H1 (cell line): ENCODE data around the gene CGNL1. TPM values are rescaled to one million over a fixed set of nuclear protein-coding genes. Genes with fewer than 3 reads are reported as not detected.

Experiments
- CTCF ChIA-PET: fragments of 300-600 bp; sonication (Branson Sonifier 250); formaldehyde crosslinking; loops from one replicate; lab custom pipeline; 2021; ENCODE audit not compliant: partially characterized antibody; lab: Charles Lee
- POLR2A ChIA-PET: fragments of 300-600 bp; sonication (Branson Sonifier 250); formaldehyde crosslinking; loops from one replicate; lab custom pipeline; 2021; ENCODE audit warnings: inconsistent platforms; ENCODE audit not compliant: partially characterized antibody; lab: Charles Lee
- DNase-seq, 2 experiments: peaks; one replicate each; pipeline versions ENCODE4 v3.0.0 to v3.0.0-alpha.2; 2010 to 2022; ENCODE audit warnings: low spot score in 2 of 2, low read depth in 1 of 2, mixed read lengths in 1 of 2
- FAIRE-seq: peaks from 2 replicates; lab custom pipeline; 2011; peaks lifted over from hg19 to GRCh38; lab: Jason Lieb, UNC
- H2AFZ ChIP-seq: 2 replicates; pipeline ENCODE4 v1.8.1; 2012; ENCODE audit warnings: low read length, inconsistent platforms
- H2AK5ac ChIP-seq: 2 replicates; pipeline ENCODE4 v1.6.1; 2013; ENCODE audit warnings: low read depth, low read length
- H2BK120ac ChIP-seq: replicated peaks from 2 replicates; pipeline ENCODE3; 2013; ENCODE audit warnings: low read depth, low read length, inconsistent platforms
- H2BK12ac ChIP-seq: 2 replicates; pipeline ENCODE4 v1.6.1; 2013; ENCODE audit warnings: low read depth, low read length
- H2BK15ac ChIP-seq: 2 replicates; pipeline ENCODE4 v1.6.1; 2013; ENCODE audit warnings: low read length
- H2BK20ac ChIP-seq: 2 replicates; pipeline ENCODE4 v1.6.1; 2013; ENCODE audit warnings: low read length
- H2BK5ac ChIP-seq: 2 replicates; pipeline ENCODE4 v1.6.1; 2013; ENCODE audit warnings: low read depth, low read length
- H3K14ac ChIP-seq: 2 replicates; pipeline ENCODE4 v1.6.1; 2013; ENCODE audit warnings: inconsistent platforms; ENCODE audit not compliant: insufficient read length
- H3K18ac ChIP-seq: 2 replicates; pipeline ENCODE4 v1.6.1; 2013; ENCODE audit warnings: low read length; ENCODE audit errors: extremely low read depth
- H3K23ac ChIP-seq: 2 replicates; pipeline ENCODE4 v1.6.1; 2013; ENCODE audit warnings: inconsistent platforms; ENCODE audit not compliant: insufficient read length
- H3K23me2 ChIP-seq: 2 replicates; pipeline ENCODE4 v1.6.1; 2013; ENCODE audit warnings: low read depth, low read length
- H3K27ac ChIP-seq: 2 replicates; pipeline ENCODE4 v1.6.1; 2011; ENCODE audit warnings: low read depth, low read length, inconsistent platforms
- H3K27me3 ChIP-seq, 4 experiments: replicated peaks in 1 of 4; 1 replicate in 1 of 4; 2 replicates in 3 of 4; pipeline versions ENCODE4 v1.6.1 to v1.8.1; 2011 to 2013; ENCODE audit warnings: low read length in 3 of 4, mild to moderate bottlenecking in 3 of 4, inconsistent platforms in 2 of 4, mixed read lengths in 2 of 4, moderate library complexity in 1 of 4; ENCODE audit not compliant: control insufficient read depth in 3 of 4, insufficient read depth in 3 of 4; ENCODE audit errors: extremely low read depth in 1 of 4
- H3K36me3 ChIP-seq, 4 experiments: 2 replicates each; pipeline versions ENCODE4 v1.6.1 to v1.8.1; 2011 to 2013; ENCODE audit warnings: mild to moderate bottlenecking in 4 of 4, low read length in 3 of 4, moderate library complexity in 2 of 4, control low read depth in 1 of 4, inconsistent platforms in 1 of 4; ENCODE audit not compliant: insufficient read depth in 4 of 4, control insufficient read depth in 2 of 4
- H3K4ac ChIP-seq: replicated peaks from 2 replicates; pipeline ENCODE3; 2013; ENCODE audit warnings: low read length, low read depth, mixed read lengths, inconsistent platforms; ENCODE audit not compliant: insufficient read length
- H3K4me1 ChIP-seq, 4 experiments: replicated peaks in 1 of 4; 1 replicate in 1 of 4; 2 replicates in 3 of 4; pipeline versions ENCODE4 v1.6.1 to v1.8.1; 2011 to 2013; ENCODE audit warnings: low read length in 3 of 4, inconsistent platforms in 2 of 4, mixed read lengths in 1 of 4; ENCODE audit not compliant: insufficient read depth in 4 of 4, control insufficient read depth in 3 of 4
- H3K4me2 ChIP-seq, 2 experiments: 2 replicates each; pipeline versions ENCODE4 v1.6.1 to v1.8.1; 2011 to 2013; ENCODE audit warnings: low read depth in 2 of 2, low read length in 2 of 2, control low read depth in 1 of 2, inconsistent platforms in 1 of 2, mild to moderate bottlenecking in 1 of 2; ENCODE audit not compliant: insufficient read depth in 1 of 2
- H3K4me3 ChIP-seq, 4 experiments: fragments of 200-600, 300-600 bp in 1 of 4; sonication (generic), shearing (Covaris generic), sonication (Bioruptor Twin) in 1 of 4; 2 replicates each; pipeline versions ENCODE4 v1.5.1 to v1.8.1; 2011 to 2016; ENCODE audit warnings: low read length in 4 of 4, low read depth in 3 of 4, control low read depth in 2 of 4, inconsistent platforms in 2 of 4, mild to moderate bottlenecking in 2 of 4, mixed read lengths in 1 of 4, moderate library complexity in 1 of 4; ENCODE audit not compliant: insufficient read depth in 2 of 4; ENCODE audit errors: extremely low read depth in 1 of 4
- H3K56ac ChIP-seq: replicated peaks from 2 replicates; pipeline ENCODE3; 2013; ENCODE audit warnings: low read depth, mild to moderate bottlenecking, mixed read lengths, low read length, inconsistent platforms; ENCODE audit not compliant: insufficient read length
- H3K79me1 ChIP-seq: 2 replicates; pipeline ENCODE4 v1.6.1; 2013; ENCODE audit warnings: low read depth, low read length, control low read depth
- H3K79me2 ChIP-seq, 2 experiments: 2 replicates each; pipeline versions ENCODE4 v1.6.1 to v1.8.1; 2012 to 2013; ENCODE audit warnings: low read length in 2 of 2, mild to moderate bottlenecking in 2 of 2, inconsistent platforms in 1 of 2; ENCODE audit not compliant: insufficient read depth in 2 of 2, control insufficient read depth in 1 of 2
- H3K9ac ChIP-seq, 4 experiments: replicated peaks in 1 of 4; 1 replicate in 1 of 4; 2 replicates in 3 of 4; pipeline versions ENCODE4 v1.6.1 to v1.8.1; 2011 to 2013; ENCODE audit warnings: low read depth in 3 of 4, low read length in 3 of 4, control low read depth in 2 of 4, mild to moderate bottlenecking in 2 of 4, moderate library complexity in 2 of 4, inconsistent platforms in 1 of 4; ENCODE audit errors: extremely low read depth in 1 of 4
- H3K9me3 ChIP-seq, 2 experiments: 2 replicates each; pipeline versions ENCODE4 v1.6.1 to v1.8.1; 2012 to 2013; ENCODE audit warnings: mild to moderate bottlenecking in 2 of 2, moderate library complexity in 2 of 2, control low read depth in 1 of 2, inconsistent platforms in 1 of 2, low read depth in 1 of 2, low read length in 1 of 2, mixed read lengths in 1 of 2; ENCODE audit not compliant: insufficient read depth in 2 of 2
- H4K20me1 ChIP-seq, 2 experiments: replicated peaks in 1 of 2; 2 replicates each; pipeline versions ENCODE3 to v1.8.1; 2011 to 2013; ENCODE audit warnings: inconsistent platforms in 2 of 2, low read length in 2 of 2, mild to moderate bottlenecking in 1 of 2; ENCODE audit not compliant: insufficient read depth in 2 of 2, control insufficient read depth in 1 of 2
- H4K5ac ChIP-seq: 2 replicates; pipeline ENCODE4 v1.6.1; 2013; ENCODE audit warnings: low read length, low read depth, mixed read lengths, inconsistent platforms; ENCODE audit not compliant: insufficient read length
- H4K8ac ChIP-seq: 2 replicates; pipeline ENCODE4 v1.8.0; 2013; ENCODE audit warnings: mild to moderate bottlenecking, moderate library complexity, low read length, inconsistent platforms; ENCODE audit not compliant: insufficient read depth; ENCODE audit errors: extremely low read depth
- H4K91ac ChIP-seq: replicated peaks from 2 replicates; pipeline ENCODE3; 2013; ENCODE audit warnings: low read length, mixed read lengths, inconsistent platforms; ENCODE audit not compliant: insufficient read length
- CHD2 ChIP-seq: IDR thresholded peaks from 2 replicates; pipeline ENCODE4 v1.6.1; 2012; ENCODE audit warnings: low read length, improper control_type of control experiment
- WGBS, 2 experiments: shearing (Covaris generic) in 1 of 2; methylation state at CpG; one replicate each; pipeline versions ENCODE4 v1.1.6 to v1.1.7; 2013 to 2015; ENCODE audit warnings: low lambda C conversion rate in 2 of 2, mixed read lengths in 2 of 2, inconsistent platforms in 1 of 2, low coverage in 1 of 2, missing lambda C conversion rate in 1 of 2; ENCODE audit not compliant: insufficient replicate concordance in 2 of 2, insufficient coverage in 1 of 2, insufficient read length in 1 of 2; ENCODE audit errors: extremely low coverage in 1 of 2, missing lambda C conversion rate in 1 of 2; 5-methylcytosine and 5-hydroxymethylcytosine counted together
- polyA plus RNA-seq, 7 experiments: library from polyadenylated mRNA; depleted of rRNA in 3 of 7; stranded (reverse) in 5 of 7; unstranded in 2 of 7; fragments of >200 nt in 5 of 7; fragments of 200-250 nt in 2 of 7; gene quantifications; 1 replicate in 5 of 7; 2 replicates in 1 of 7; 4 replicates in 1 of 7; pipeline versions ENCODE4 v1.2.1 to v1.2.3, GENCODE V29; 2011 to 2013; ENCODE audit warnings: missing spikeins in 2 of 7, mixed read lengths in 2 of 7
- total RNA-seq: library from RNA; stranded (reverse); fragmentation: NEBNext Ultra II Directional; extraction: Animal tissue kit (Norgen Biotek cat#: 25700); gene quantifications from 2 replicates; pipeline ENCODE4 v1.2.1, GENCODE V29; 2021

Gene CGNL1
- total and polyA plus RNA-seq, 2 of the 8 experiments (the other 6 are each of a cell fraction or from before 2014, with no cell fraction given) = 21.8 to 75.6 TPM

DNA sequence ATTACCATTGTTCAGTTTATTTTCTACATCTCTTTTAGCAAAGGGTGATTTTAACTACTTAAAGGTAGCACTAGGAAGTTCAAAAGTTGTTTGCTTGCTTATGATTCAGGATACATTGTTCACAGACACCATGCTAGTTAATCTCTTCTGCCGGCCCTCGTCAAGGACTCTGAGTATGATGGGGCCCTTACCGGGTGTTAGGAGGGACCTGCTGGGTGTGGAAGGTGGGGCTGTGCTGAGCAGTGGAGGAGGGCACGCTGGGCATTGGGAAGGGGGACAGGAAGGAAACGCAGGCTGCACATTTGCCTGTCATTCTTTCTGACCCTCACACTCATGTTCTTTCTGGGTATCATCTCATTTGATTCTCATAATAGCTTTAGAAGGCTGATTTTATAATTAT is 150.3 kb downstream of the CGNL1 start:
- Histone ChIP-seq H3K27me3 (no peaks in the 10 kb centered on the region), H4K20me1 (no peaks in the 10 kb centered on the region), H3K14ac (no peak overlapping the region), H2BK20ac (no peak overlapping the region), H2BK120ac (no peak overlapping the region), H2BK12ac (no peak overlapping the region), H2BK5ac (no peak overlapping the region), H3K36me3 (peaks cover 12 to 44% (median 33%) of the 10 kb centered on the region in 4 experiments), H2AK5ac (no peak overlapping the region), H2AFZ (no peak overlapping the region), H3K23me2 (no peaks in the 10 kb centered on the region), H3K56ac (no peak overlapping the region), H3K4me1 (peaks cover 0 to 5% (median 0%) of the 10 kb centered on the region in 4 experiments; a peak in 1 of 7 replicates), H3K9me3 (no peaks in the 10 kb centered on the region), H3K79me1 (no peaks in the 10 kb centered on the region; the same call in 1 of the 2 replicates), H3K79me2 (no peaks in the 10 kb centered on the region), H4K91ac (no peak overlapping the region), H4K8ac (no peak overlapping the region), H3K4me3 (no peak overlapping the region), H3K4ac (no peak overlapping the region), H4K5ac (no peak overlapping the region), H3K18ac (no peak overlapping the region)
- POLR2A ChIA-PET = interaction anchor here (1.3 kb wide), 1 partner anchor 181 kb away, joined by 4 read pairs; no protein-coding TSS in a partner anchor
- FAIRE-seq (no peak), DNase-seq (no peak)
- TF ChIP-seq CHD2 = no peak
- TF ChIP-seq, all 59 proteins: peak for 0
- CTCF ChIA-PET = interaction anchor here (1.3 to 6.5 kb wide), 24 partner anchors 8 to 1035 kb away, joined by 3 to 302 read pairs (median 11); partner anchors contain the start of gene CGNL1
- no peak overlapping the region for H3K23ac ChIP-seq
- no peak overlapping the region for H3K4me2 ChIP-seq
- H2BK15ac ChIP-seq = no peak overlapping the region
- 90% methylated on average over 5 of the region's 5 CpGs; no CpG with 5 or more reads in 1 of the 2 experiments for WGBS, 2 experiments
- no peak overlapping the region for H3K27ac ChIP-seq
- no peak overlapping the region for H3K9ac ChIP-seq
